H1 (cell line): Measurements from ENCODE around the gene PTPRO. TPM values are rescaled to one million over a fixed set of nuclear protein-coding genes. Genes with fewer than 3 reads are reported as not detected.

Experiments
- CTCF ChIA-PET: fragments of 300-600 bp; sonication (Branson Sonifier 250); formaldehyde crosslinking; loops from one replicate; lab custom pipeline; 2021; ENCODE audit not compliant: partially characterized antibody; lab: Charles Lee
- POLR2A ChIA-PET: fragments of 300-600 bp; sonication (Branson Sonifier 250); formaldehyde crosslinking; loops from one replicate; lab custom pipeline; 2021; ENCODE audit warnings: inconsistent platforms; ENCODE audit not compliant: partially characterized antibody; lab: Charles Lee
- DNase-seq, 2 experiments: peaks; one replicate each; pipeline versions ENCODE4 v3.0.0 to v3.0.0-alpha.2; 2010 to 2022; ENCODE audit warnings: low spot score in 2 of 2, low read depth in 1 of 2, mixed read lengths in 1 of 2
- FAIRE-seq: peaks from 2 replicates; lab custom pipeline; 2011; peaks lifted over from hg19 to GRCh38; lab: Jason Lieb, UNC
- H2AFZ ChIP-seq: 2 replicates; pipeline ENCODE4 v1.8.1; 2012; ENCODE audit warnings: low read length, inconsistent platforms
- H2AK5ac ChIP-seq: 2 replicates; pipeline ENCODE4 v1.6.1; 2013; ENCODE audit warnings: low read depth, low read length
- H2BK120ac ChIP-seq: replicated peaks from 2 replicates; pipeline ENCODE3; 2013; ENCODE audit warnings: low read depth, low read length, inconsistent platforms
- H2BK12ac ChIP-seq: 2 replicates; pipeline ENCODE4 v1.6.1; 2013; ENCODE audit warnings: low read depth, low read length
- H2BK15ac ChIP-seq: 2 replicates; pipeline ENCODE4 v1.6.1; 2013; ENCODE audit warnings: low read length
- H2BK20ac ChIP-seq: 2 replicates; pipeline ENCODE4 v1.6.1; 2013; ENCODE audit warnings: low read length
- H2BK5ac ChIP-seq: 2 replicates; pipeline ENCODE4 v1.6.1; 2013; ENCODE audit warnings: low read depth, low read length
- H3K14ac ChIP-seq: 2 replicates; pipeline ENCODE4 v1.6.1; 2013; ENCODE audit warnings: inconsistent platforms; ENCODE audit not compliant: insufficient read length
- H3K18ac ChIP-seq: 2 replicates; pipeline ENCODE4 v1.6.1; 2013; ENCODE audit warnings: low read length; ENCODE audit errors: extremely low read depth
- H3K23ac ChIP-seq: 2 replicates; pipeline ENCODE4 v1.6.1; 2013; ENCODE audit warnings: inconsistent platforms; ENCODE audit not compliant: insufficient read length
- H3K23me2 ChIP-seq: 2 replicates; pipeline ENCODE4 v1.6.1; 2013; ENCODE audit warnings: low read depth, low read length
- H3K27ac ChIP-seq: 2 replicates; pipeline ENCODE4 v1.6.1; 2011; ENCODE audit warnings: low read depth, low read length, inconsistent platforms
- H3K27me3 ChIP-seq, 4 experiments: replicated peaks in 1 of 4; 1 replicate in 1 of 4; 2 replicates in 3 of 4; pipeline versions ENCODE4 v1.6.1 to v1.8.1; 2011 to 2013; ENCODE audit warnings: low read length in 3 of 4, mild to moderate bottlenecking in 3 of 4, inconsistent platforms in 2 of 4, mixed read lengths in 2 of 4, moderate library complexity in 1 of 4; ENCODE audit not compliant: control insufficient read depth in 3 of 4, insufficient read depth in 3 of 4; ENCODE audit errors: extremely low read depth in 1 of 4
- H3K36me3 ChIP-seq, 4 experiments: 2 replicates each; pipeline versions ENCODE4 v1.6.1 to v1.8.1; 2011 to 2013; ENCODE audit warnings: mild to moderate bottlenecking in 4 of 4, low read length in 3 of 4, moderate library complexity in 2 of 4, control low read depth in 1 of 4, inconsistent platforms in 1 of 4; ENCODE audit not compliant: insufficient read depth in 4 of 4, control insufficient read depth in 2 of 4
- H3K4ac ChIP-seq: replicated peaks from 2 replicates; pipeline ENCODE3; 2013; ENCODE audit warnings: low read length, low read depth, mixed read lengths, inconsistent platforms; ENCODE audit not compliant: insufficient read length
- H3K4me1 ChIP-seq, 4 experiments: replicated peaks in 1 of 4; 1 replicate in 1 of 4; 2 replicates in 3 of 4; pipeline versions ENCODE4 v1.6.1 to v1.8.1; 2011 to 2013; ENCODE audit warnings: low read length in 3 of 4, inconsistent platforms in 2 of 4, mixed read lengths in 1 of 4; ENCODE audit not compliant: insufficient read depth in 4 of 4, control insufficient read depth in 3 of 4
- H3K4me2 ChIP-seq, 2 experiments: 2 replicates each; pipeline versions ENCODE4 v1.6.1 to v1.8.1; 2011 to 2013; ENCODE audit warnings: low read depth in 2 of 2, low read length in 2 of 2, control low read depth in 1 of 2, inconsistent platforms in 1 of 2, mild to moderate bottlenecking in 1 of 2; ENCODE audit not compliant: insufficient read depth in 1 of 2
- H3K4me3 ChIP-seq, 4 experiments: fragments of 200-600, 300-600 bp in 1 of 4; sonication (generic), shearing (Covaris generic), sonication (Bioruptor Twin) in 1 of 4; 2 replicates each; pipeline versions ENCODE4 v1.5.1 to v1.8.1; 2011 to 2016; ENCODE audit warnings: low read length in 4 of 4, low read depth in 3 of 4, control low read depth in 2 of 4, inconsistent platforms in 2 of 4, mild to moderate bottlenecking in 2 of 4, mixed read lengths in 1 of 4, moderate library complexity in 1 of 4; ENCODE audit not compliant: insufficient read depth in 2 of 4; ENCODE audit errors: extremely low read depth in 1 of 4
- H3K56ac ChIP-seq: replicated peaks from 2 replicates; pipeline ENCODE3; 2013; ENCODE audit warnings: low read depth, mild to moderate bottlenecking, mixed read lengths, low read length, inconsistent platforms; ENCODE audit not compliant: insufficient read length
- H3K79me1 ChIP-seq: 2 replicates; pipeline ENCODE4 v1.6.1; 2013; ENCODE audit warnings: low read depth, low read length, control low read depth
- H3K79me2 ChIP-seq, 2 experiments: 2 replicates each; pipeline versions ENCODE4 v1.6.1 to v1.8.1; 2012 to 2013; ENCODE audit warnings: low read length in 2 of 2, mild to moderate bottlenecking in 2 of 2, inconsistent platforms in 1 of 2; ENCODE audit not compliant: insufficient read depth in 2 of 2, control insufficient read depth in 1 of 2
- H3K9ac ChIP-seq, 4 experiments: replicated peaks in 1 of 4; 1 replicate in 1 of 4; 2 replicates in 3 of 4; pipeline versions ENCODE4 v1.6.1 to v1.8.1; 2011 to 2013; ENCODE audit warnings: low read depth in 3 of 4, low read length in 3 of 4, control low read depth in 2 of 4, mild to moderate bottlenecking in 2 of 4, moderate library complexity in 2 of 4, inconsistent platforms in 1 of 4; ENCODE audit errors: extremely low read depth in 1 of 4
- H3K9me3 ChIP-seq, 2 experiments: 2 replicates each; pipeline versions ENCODE4 v1.6.1 to v1.8.1; 2012 to 2013; ENCODE audit warnings: mild to moderate bottlenecking in 2 of 2, moderate library complexity in 2 of 2, control low read depth in 1 of 2, inconsistent platforms in 1 of 2, low read depth in 1 of 2, low read length in 1 of 2, mixed read lengths in 1 of 2; ENCODE audit not compliant: insufficient read depth in 2 of 2
- H4K20me1 ChIP-seq, 2 experiments: replicated peaks in 1 of 2; 2 replicates each; pipeline versions ENCODE3 to v1.8.1; 2011 to 2013; ENCODE audit warnings: inconsistent platforms in 2 of 2, low read length in 2 of 2, mild to moderate bottlenecking in 1 of 2; ENCODE audit not compliant: insufficient read depth in 2 of 2, control insufficient read depth in 1 of 2
- H4K5ac ChIP-seq: 2 replicates; pipeline ENCODE4 v1.6.1; 2013; ENCODE audit warnings: low read length, low read depth, mixed read lengths, inconsistent platforms; ENCODE audit not compliant: insufficient read length
- H4K8ac ChIP-seq: 2 replicates; pipeline ENCODE4 v1.8.0; 2013; ENCODE audit warnings: mild to moderate bottlenecking, moderate library complexity, low read length, inconsistent platforms; ENCODE audit not compliant: insufficient read depth; ENCODE audit errors: extremely low read depth
- H4K91ac ChIP-seq: replicated peaks from 2 replicates; pipeline ENCODE3; 2013; ENCODE audit warnings: low read length, mixed read lengths, inconsistent platforms; ENCODE audit not compliant: insufficient read length
- BCL11A ChIP-seq, 2 experiments: IDR thresholded peaks; one replicate each; pipeline ENCODE4 v1.6.1; 2011; ENCODE audit warnings: low read depth in 2 of 2, low read length in 2 of 2, mild to moderate bottlenecking in 2 of 2
- CEBPB ChIP-seq: IDR thresholded peaks from 2 replicates; pipeline ENCODE4 v1.6.1; 2012; ENCODE audit warnings: low read depth, low read length
- CREB1 ChIP-seq: IDR thresholded peaks from 2 replicates; pipeline ENCODE4 v1.6.1; 2012; ENCODE audit warnings: inconsistent platforms
- CTBP2 ChIP-seq: IDR thresholded peaks from 2 replicates; pipeline ENCODE4 v1.7.0; 2011; ENCODE audit warnings: borderline replicate concordance, mild to moderate bottlenecking, moderate library complexity, mixed read lengths, low read length; ENCODE audit not compliant: insufficient read depth, insufficient read length
- FOSL1 ChIP-seq: IDR thresholded peaks from 2 replicates; pipeline ENCODE4 v1.6.1; 2011; ENCODE audit warnings: mild to moderate bottlenecking, low read depth, low read length, moderate library complexity; ENCODE audit not compliant: insufficient read depth
- RFX5 ChIP-seq: IDR thresholded peaks from 2 replicates; pipeline ENCODE4 v1.6.1; 2011; ENCODE audit warnings: low read depth, low read length, improper control_type of control experiment, borderline replicate concordance
- RNF2 ChIP-seq: fragments of 200-900, 300-1000 bp; sonication (generic); IDR thresholded peaks from 2 replicates; pipeline ENCODE4 v1.7.1; 2016; ENCODE audit warnings: borderline replicate concordance, low read depth, mild to moderate bottlenecking, antibody characterized with exemption, low read length; ENCODE audit not compliant: poor library complexity, severe bottlenecking; ENCODE audit errors: missing control alignments
- SIRT6 ChIP-seq: IDR thresholded peaks from one replicate; pipeline ENCODE4 v1.7.1; 2012; ENCODE audit warnings: low read length, inconsistent platforms
- TCF12 ChIP-seq: IDR thresholded peaks from 2 replicates; pipeline ENCODE4 v1.6.1; 2011; ENCODE audit warnings: low read depth, mild to moderate bottlenecking, low read length
- WGBS, 2 experiments: shearing (Covaris generic) in 1 of 2; methylation state at CpG; one replicate each; pipeline versions ENCODE4 v1.1.6 to v1.1.7; 2013 to 2015; ENCODE audit warnings: low lambda C conversion rate in 2 of 2, mixed read lengths in 2 of 2, inconsistent platforms in 1 of 2, low coverage in 1 of 2, missing lambda C conversion rate in 1 of 2; ENCODE audit not compliant: insufficient replicate concordance in 2 of 2, insufficient coverage in 1 of 2, insufficient read length in 1 of 2; ENCODE audit errors: extremely low coverage in 1 of 2, missing lambda C conversion rate in 1 of 2; 5-methylcytosine and 5-hydroxymethylcytosine counted together
- polyA plus RNA-seq, 7 experiments: library from polyadenylated mRNA; depleted of rRNA in 3 of 7; stranded (reverse) in 5 of 7; unstranded in 2 of 7; fragments of >200 nt in 5 of 7; fragments of 200-250 nt in 2 of 7; gene quantifications; 1 replicate in 5 of 7; 2 replicates in 1 of 7; 4 replicates in 1 of 7; pipeline versions ENCODE4 v1.2.1 to v1.2.3, GENCODE V29; 2011 to 2013; ENCODE audit warnings: missing spikeins in 2 of 7, mixed read lengths in 2 of 7
- total RNA-seq: library from RNA; stranded (reverse); fragmentation: NEBNext Ultra II Directional; extraction: Animal tissue kit (Norgen Biotek cat#: 25700); gene quantifications from 2 replicates; pipeline ENCODE4 v1.2.1, GENCODE V29; 2021
- TF ChIP-seq, protein P1 (sequence below), 3 experiments: IDR thresholded peaks; 1 replicate in 2 of 3; 2 replicates in 1 of 3; pipeline versions ENCODE4 v1.5.1 to v1.6.1; 2011; ENCODE audit warnings: low read length in 3 of 3, mild to moderate bottlenecking in 3 of 3, inconsistent platforms in 2 of 3, low read depth in 1 of 3, moderate library complexity in 1 of 3; ENCODE audit not compliant: insufficient read depth in 1 of 3; ENCODE audit errors: control extremely low read depth in 1 of 3

Gene PTPRO
- total and polyA plus RNA-seq, 2 of the 8 experiments (the other 6 are each of a cell fraction or from before 2014, with no cell fraction given), result 0.73 to 1.7 TPM

DNA sequence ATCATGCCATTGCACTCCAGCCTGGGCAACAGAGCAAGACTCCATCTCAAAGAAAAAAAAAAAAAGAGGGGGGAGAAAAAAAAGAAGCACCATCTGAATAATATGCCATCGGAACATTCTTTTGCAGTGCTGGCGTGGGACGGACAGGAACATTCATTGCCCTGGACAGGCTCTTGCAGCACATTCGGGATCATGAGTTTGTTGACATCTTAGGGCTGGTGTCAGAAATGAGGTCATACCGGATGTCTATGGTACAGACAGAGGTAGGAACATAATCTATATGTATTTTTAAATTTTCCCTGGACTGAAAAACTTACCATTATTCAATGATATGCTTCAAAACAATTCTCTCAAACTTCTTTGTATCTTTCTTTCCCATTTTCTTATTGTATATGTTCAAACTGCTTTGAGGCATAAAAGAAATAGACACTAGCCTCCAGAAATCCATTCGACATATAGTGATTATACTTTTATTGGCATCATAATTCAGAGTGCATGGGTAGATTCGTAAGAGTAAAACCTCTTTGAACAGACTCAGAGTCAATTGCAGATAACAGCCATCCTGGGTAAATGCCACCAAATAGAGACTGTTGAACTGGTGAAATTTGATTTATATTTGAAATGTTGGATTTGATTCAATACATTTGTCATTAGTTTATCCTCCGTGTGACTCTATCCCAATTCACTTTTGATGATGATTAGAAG, 267.2 kb downstream of the PTPRO start:
- H3K18ac ChIP-seq, result no peak overlapping the region
- no peak overlapping the region for H2BK120ac ChIP-seq
- FAIRE-seq, result no peak
- no peak overlapping the region for H3K4ac ChIP-seq
- H3K23me2 ChIP-seq, result 0 out of 2 replicates have a peak, but pooled peaks cover 2% of the 10 kb centered on the region
- no peak overlapping the region for H4K5ac ChIP-seq
- H2AFZ ChIP-seq, result no peak overlapping the region
- H3K23ac ChIP-seq, result no peak overlapping the region
- no peak overlapping the region for H3K27ac ChIP-seq
- no peaks in the 10 kb centered on the region for H3K79me2 ChIP-seq
- 87% methylated on average over 8 of the region's 8 CpGs; no CpG with 5 or more reads in 1 of the 2 experiments for WGBS, 2 experiments
- no peaks in the 10 kb centered on the region for H3K4me1 ChIP-seq
- no peaks in the 10 kb centered on the region for H3K36me3 ChIP-seq
- no peak overlapping the region for H2BK5ac ChIP-seq
- no peaks in the 10 kb centered on the region for H3K9me3 ChIP-seq
- no peaks in the 10 kb centered on the region for H3K27me3 ChIP-seq
- H3K14ac ChIP-seq, result no peak overlapping the region
- H4K8ac ChIP-seq, result no peak overlapping the region
- no peak overlapping the region for H3K56ac ChIP-seq
- no peaks in the 10 kb centered on the region for H4K20me1 ChIP-seq
- no peak overlapping the region for H2AK5ac ChIP-seq
- H3K9ac ChIP-seq, result no peak overlapping the region
- no peak overlapping the region for H4K91ac ChIP-seq
- H2BK12ac ChIP-seq, result no peak overlapping the region
- DNase-seq, result no peak
- ChIA-PET CTCF (interaction anchor here (0.8 to 7.5 kb wide), 28 partner anchors 13 to 752 kb away, joined by 3 to 76 read pairs (median 4); no protein-coding TSS in a partner anchor), POLR2A (no interaction called here)
- H3K4me3 ChIP-seq, result no peak overlapping the region
- no peak overlapping the region for H2BK20ac ChIP-seq
- H3K79me1 ChIP-seq, result no peaks in the 10 kb centered on the region
- H3K4me2 ChIP-seq, result peak overlapping the region in 1 of 2 experiments; percentile 40; a peak in 1 of 4 replicates
- no peak overlapping the region for H2BK15ac ChIP-seq
- TF ChIP-seq RNF2 (no peak), CEBPB (no peak), BCL11A (IDR thresholded peaks at IDR 0.05; ENCODE audit: low read depth in 2 of 2, low read length in 2 of 2) (no peak), FOSL1 (no peak), RFX5 (no peak), CREB1 (no peak), SIRT6 (no peak), CTBP2 (no peak), TCF12 (no peak)
- TF ChIP-seq, protein P1, sequence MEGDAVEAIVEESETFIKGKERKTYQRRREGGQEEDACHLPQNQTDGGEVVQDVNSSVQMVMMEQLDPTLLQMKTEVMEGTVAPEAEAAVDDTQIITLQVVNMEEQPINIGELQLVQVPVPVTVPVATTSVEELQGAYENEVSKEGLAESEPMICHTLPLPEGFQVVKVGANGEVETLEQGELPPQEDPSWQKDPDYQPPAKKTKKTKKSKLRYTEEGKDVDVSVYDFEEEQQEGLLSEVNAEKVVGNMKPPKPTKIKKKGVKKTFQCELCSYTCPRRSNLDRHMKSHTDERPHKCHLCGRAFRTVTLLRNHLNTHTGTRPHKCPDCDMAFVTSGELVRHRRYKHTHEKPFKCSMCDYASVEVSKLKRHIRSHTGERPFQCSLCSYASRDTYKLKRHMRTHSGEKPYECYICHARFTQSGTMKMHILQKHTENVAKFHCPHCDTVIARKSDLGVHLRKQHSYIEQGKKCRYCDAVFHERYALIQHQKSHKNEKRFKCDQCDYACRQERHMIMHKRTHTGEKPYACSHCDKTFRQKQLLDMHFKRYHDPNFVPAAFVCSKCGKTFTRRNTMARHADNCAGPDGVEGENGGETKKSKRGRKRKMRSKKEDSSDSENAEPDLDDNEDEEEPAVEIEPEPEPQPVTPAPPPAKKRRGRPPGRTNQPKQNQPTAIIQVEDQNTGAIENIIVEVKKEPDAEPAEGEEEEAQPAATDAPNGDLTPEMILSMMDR (IDR thresholded peaks at IDR 0.05; ENCODE audit: control extremely low read depth in 1 of 3, insufficient read depth in 1 of 3, low read depth in 1 of 3, low read length in 3 of 3), result no peak
